ENCODE measurements around the gene RAX.
A peak's percentile ranks its signal among the peaks of the same experiment; 100 is the strongest.

RAX gene

DNA sequence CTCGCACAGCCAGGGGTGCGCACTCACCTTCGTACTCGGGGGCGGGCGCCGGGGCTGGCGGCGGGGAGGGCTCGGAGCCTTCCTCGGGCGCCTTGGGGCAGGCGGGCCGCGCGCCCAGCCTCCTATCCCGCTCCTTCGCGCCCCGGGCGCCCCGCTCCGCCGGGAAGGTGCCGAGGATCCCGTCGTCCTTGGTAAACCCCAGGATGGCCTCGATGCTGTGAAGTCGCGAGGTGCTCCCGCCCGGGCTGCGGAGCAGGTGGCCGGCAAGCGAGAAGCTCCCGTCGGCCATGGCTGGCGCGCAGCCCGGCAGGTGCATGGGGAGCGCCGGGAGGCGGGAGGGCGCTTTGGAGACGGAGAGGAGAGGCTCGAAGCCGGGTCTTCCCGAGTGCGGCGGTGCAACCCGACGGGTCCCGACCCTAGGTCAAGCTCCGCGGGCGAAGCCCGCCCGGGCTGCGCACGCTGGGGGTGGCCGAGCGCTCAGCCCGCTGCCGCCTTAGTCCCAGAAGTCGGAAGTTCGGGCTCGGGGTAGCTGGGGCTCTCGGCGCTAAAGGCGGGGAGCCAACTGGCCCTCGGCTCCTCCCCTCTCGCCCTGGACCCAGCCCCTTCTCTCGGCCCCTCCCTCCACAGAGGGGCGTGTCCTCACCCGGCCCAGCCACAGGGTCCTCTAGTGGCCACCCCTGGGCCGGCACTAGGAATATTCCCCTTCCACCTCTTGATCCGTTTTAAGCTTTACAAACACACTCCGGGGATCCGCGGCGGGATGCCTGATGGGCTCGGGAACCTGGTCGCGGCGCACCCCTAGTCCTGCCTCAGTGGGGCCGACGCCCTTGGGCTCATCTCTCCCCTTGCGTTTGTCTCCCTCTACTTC lies at the start of gene RAX:
TSS of gene RAX (minus strand) at position 564 of the 868 bp plus-strand sequence. CDS start at position 316, 248 bp downstream.
- no peak for DNase-seq (ENCODE audit: low read depth in 1 of 2, low spot score in 1 of 2)

DNA sequence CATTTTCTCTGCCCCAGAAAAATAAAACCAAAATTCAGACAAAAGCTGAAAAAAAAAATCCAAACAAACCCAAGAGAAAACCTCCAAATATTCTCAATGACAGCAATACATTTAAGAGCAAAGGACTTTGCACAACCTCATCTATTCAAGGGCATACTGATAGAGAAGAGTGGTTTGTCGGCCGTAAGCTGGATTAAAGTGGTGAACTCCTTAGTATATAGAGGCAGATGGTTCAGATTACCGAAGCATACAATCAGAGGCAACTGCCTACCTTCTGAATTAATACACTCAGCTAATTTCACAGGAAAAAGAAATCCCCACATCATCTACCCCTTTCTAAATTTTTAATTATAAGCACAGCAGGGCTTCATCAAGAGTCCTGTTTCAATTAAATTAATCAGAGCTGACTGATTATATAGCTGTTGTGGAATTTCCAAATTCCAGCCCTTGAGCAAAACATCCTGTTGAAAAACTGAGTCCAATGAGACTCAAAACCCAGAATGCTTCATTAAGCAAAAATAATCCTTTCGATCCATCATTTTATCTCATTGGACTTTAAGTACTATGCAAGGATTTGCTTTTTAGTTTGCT lies 45.3 kb upstream of the RAX start, which contains the start of gene CPLX4:
TSS of gene CPLX4 (minus strand) at position 190 of the 591 bp plus-strand sequence. CDS start at position 3, 187 bp downstream.
- DNase-seq (ENCODE audit: low read depth in 1 of 2, low spot score in 1 of 2), result no peak

DNA sequence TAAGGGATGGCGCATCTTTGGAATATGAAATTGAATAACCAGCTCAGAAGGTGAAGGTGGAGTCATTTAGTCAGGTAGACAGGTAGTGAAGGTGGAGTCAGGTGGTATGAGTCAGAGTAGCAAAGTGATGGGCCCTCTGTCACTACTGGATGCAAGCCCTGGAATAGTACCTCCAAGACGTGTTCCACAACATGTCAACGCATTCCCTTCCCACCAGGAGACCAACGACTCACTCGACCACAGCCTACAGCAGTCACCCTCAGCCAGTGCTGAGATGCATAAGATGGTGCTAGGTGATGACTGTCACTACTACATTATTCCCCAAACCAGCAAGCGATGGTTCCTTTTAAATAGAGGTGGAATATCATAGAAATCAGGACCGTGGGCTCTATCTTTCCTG lies 38.4 kb upstream of the RAX start:
- no peak for DNase-seq (ENCODE audit: low read depth in 1 of 2, low spot score in 1 of 2)

DNA sequence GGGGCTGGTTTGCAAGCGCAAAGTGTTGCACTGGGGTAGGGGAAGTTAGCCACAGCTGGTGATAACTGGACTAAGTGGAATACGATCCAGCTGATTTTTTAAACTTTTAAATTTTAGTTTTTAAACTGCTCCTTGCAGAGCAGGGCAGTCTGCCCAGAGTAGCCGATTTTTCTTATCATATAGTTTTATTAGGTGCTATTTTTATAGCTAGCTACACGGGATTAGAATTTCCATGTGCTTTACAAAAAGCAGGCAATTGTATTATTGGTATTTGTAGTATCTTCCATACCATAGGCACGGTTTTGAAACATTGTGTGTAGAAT lies 35.6 kb upstream of the RAX start:
- no peak for DNase-seq (ENCODE audit: low read depth in 1 of 2, low spot score in 1 of 2)

DNA sequence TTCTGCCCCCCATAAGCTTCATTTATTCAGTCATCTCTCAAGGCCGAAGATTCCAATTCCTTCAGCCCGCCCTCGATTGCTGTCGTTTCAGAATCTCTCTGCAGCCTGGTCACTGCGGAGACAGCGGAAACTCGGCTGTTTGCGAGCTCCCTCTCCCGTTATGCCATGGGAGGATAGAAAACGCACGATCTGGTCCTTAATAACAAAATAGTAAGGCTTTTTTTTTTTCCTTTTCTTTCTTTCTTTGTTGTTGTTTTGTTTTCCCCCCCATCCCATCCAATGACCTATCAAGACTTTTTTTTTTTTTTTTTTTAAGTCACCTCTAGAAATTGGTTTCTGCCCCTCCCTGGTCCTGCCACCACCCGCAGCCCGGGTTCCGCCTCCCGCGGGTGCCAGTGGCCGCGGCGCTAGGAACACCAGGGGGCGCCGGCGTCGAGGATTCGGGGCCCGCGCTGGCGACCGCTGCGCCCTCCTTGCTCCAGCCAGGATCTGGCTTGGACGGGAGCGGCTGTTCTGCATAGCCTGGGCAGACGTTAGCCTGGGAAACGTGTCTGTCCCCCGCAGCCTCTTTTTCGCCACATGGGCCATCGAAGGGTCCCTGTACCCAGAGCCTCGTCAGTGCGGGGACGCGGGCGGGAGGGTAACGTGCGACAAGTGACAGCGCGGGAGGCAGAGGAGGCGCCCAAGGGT lies 35.1 kb upstream of the RAX start:
- peak; percentile 53 to 56 for DNase-seq (ENCODE audit: low read depth in 1 of 2, low spot score in 1 of 2)

DNA sequence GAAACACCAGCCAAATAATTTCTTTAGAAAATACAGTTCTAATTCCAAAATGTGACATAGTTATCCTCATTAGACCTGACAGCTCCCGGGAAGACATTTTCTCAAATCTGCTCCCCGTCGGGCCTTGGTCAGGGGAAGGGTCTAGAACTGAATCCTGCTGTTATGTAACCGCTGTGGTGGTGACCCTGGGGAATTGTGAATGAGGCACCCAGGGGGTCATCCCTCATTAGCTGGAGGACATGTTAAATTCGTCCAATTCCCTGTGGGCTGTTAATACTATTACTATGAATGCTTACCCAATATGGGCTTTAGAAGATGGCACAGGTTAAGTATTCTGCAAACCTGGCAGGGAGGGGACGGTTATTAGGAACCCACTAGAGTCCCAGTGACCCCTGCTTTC lies 33.4 kb upstream of the RAX start:
- no peak for DNase-seq (ENCODE audit: low read depth in 1 of 2, low spot score in 1 of 2)

DNA sequence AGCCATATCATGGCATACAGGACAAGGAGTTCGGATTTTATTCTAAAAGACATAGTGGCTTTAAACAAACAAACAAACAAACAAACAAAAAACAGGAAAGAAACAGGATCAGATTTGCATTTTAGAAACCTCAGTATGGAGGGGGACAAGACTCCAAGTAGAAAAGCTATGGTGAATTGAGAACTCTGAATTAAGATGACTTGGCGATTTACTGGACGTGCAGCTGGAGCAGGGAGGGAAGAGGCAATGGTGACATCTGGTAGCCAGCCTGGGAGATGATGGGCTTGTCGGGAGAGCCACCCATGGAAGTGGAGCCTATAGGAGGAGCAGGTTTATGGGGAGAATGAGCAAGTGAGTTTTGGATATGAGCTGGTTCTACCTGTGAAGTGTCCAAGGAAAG lies 32.0 kb upstream of the RAX start:
- DNase-seq (ENCODE audit: low read depth in 1 of 2, low spot score in 1 of 2), result no peak

DNA sequence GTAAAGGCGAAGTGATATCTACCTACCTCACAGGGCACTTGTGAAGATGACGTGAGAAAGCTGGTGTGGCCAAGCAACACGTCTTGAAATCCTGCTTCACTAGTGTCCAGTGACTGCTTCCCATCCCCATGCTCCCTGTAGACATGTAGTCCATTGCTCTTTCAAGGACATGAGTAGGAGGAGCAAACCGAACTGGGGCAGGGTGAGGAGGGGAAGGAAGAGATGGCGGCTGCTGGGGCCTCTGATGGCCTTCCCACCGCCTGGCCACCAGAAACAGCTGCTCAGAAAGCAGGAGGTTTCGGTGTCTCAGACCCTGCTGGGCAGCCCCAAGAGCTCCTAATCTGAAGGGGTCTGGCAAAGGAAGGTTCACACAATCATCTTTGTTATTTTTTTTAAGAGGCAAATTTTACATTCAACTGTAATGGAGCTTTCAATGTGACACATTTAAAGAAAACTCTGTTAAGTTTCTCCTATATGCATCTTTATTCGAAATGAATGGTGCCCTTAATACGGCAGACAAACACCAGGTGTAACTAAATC lies 30.5 kb upstream of the RAX start:
- DNase-seq (ENCODE audit: low read depth in 1 of 2, low spot score in 1 of 2), result no peak

DNA sequence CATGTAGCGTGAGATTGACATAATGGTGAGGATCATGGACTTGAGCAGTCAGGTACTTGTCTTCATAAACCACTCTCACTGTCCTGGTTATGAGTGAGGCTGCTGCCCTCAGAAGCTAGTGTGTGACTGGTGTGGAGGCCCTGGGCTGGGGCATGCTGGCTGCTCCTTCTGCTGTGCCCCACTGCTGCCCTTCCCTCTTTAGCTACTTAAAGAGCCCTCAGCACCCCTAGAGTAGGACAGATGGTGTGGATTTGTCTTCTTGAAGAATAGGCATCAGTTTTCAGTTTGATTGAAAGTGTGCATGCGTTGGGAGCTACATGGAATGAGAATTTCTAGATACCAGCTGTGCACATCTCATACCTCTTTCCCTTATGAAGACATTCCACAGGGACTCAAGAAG lies 29.8 kb upstream of the RAX start:
- no peak for DNase-seq (ENCODE audit: low read depth in 1 of 2, low spot score in 1 of 2)

DNA sequence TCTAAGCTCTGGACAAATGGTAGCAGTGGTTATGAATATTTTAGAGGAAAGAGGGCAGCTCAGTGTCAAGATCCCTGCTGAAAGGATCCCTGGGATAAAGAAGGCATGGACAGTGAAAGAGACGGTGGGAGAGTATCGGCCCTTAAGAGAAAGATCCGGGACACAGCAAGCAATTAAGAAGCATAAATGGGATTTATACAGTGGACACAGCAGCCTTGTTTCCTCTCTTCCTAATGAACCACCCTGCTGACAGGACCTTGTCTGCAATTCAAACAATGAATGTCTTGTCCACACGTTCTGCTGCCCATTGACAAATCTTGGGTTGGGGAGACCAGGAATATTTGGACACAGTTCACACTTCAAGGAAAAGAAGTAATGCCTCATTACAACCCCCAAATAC lies 28.7 kb upstream of the RAX start:
- no peak for DNase-seq (ENCODE audit: low read depth in 1 of 2, low spot score in 1 of 2)

DNA sequence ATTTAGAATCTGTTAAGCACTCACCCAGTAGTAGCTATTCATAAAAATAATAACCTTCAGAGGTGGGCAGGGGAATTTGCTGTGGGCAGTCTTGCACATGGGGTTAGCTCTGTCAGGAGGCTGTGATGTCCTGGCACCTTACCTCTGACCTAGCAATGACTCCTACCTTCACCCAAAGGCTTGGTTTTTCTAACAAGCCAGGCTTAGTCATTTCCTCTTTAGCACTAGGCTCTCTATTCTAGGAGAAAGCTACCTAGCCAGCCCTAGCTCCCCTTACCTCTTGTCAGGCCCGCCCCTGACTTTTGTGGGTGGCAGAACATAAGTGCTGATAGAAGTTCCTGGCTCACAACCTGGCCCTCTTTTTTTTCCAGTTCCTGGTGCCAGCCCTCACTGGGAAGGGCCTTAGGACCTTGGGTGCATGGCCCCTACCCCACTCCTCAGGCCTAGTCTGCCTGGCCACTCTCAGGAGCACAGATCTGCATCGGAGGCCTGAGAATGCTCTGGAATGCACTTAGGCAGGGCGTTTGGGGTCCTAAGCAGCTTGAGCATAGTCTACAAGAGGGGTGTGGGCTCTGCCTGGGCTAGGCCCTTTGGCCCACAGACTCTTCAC lies 27.5 kb upstream of the RAX start:
- DNase-seq (ENCODE audit: low read depth in 1 of 2, low spot score in 1 of 2), result no peak

DNA sequence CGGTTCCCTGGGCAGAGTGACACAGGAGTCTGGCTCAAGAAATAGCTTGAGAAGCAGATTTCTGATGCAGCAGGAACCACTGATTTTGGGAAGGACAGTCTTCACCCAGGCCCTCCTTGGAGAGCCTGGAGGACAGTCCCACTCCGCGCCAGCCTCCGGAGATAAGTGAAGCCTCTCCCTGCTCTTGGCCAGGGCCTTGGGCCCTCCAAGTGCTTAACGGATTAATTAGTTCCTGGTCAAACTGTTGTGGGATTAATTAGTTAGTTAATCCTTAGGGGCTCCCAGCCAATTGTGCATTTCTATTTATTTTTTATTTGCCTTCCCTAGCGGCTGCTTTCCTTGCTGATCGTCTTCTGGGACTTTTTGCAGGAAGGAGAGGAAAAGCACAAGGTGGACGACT lies 25.6 kb upstream of the RAX start:
- DNase-seq (ENCODE audit: low read depth in 1 of 2, low spot score in 1 of 2), result no peak

DNA sequence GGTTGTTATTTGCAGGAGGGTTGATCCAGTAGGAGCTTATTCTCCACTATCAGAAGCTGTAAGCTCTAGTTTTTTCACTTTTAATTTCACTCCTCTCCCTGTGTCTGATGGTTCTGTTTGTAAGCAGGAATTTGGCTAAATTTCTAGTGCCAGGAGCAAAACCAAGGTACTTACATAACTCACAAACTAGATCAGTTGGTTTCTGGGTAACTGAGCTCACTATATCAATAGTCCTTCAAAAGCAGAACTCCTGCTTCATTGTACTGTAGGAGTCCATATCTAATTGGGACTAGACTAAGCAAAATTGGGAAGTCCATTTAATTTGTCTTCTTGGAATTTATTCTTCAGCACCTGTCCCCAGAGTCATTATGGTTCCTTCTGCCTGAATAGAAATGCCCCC lies 20.1 kb upstream of the RAX start:
- DNase-seq (ENCODE audit: low read depth in 1 of 2, low spot score in 1 of 2), result no peak

DNA sequence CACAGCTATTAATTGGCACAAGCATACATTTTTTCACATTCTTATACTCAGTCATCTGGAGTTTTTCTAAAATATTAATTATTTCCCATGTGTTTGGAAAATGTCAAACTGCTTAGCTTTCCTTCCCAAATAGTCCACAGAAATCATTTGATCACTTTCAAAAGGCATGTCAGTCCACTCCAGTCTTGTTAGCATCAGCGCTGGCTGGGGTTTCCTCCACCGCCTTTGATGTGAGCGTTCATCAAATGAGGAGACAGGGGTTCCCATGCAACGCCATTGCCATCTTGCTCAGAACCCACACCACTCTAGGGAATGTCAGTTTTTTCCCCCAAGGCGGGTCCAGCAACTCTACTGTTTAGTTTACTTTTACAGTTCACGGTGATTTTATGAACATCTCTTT lies 13.1 kb upstream of the RAX start:
- DNase-seq (ENCODE audit: low read depth in 1 of 2, low spot score in 1 of 2), result no peak

DNA sequence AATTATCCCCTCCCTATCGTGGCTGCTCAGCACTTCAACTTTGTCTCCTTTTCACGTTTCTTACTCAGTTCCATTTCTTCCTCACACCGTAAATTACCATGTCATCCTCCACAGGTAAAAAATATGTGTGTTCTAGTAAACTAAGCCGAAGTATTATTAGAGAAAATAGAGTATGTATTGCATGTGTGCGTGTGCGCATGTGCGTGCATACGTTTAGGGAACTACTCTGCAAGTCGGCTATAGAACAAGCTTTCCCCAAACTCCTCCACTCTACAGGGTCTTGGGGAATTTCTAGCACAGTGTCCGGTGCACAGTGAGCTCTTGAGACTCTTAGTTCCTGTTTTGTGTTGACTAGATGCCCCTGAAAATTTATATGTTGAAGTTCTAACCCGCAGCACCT lies 9.1 kb upstream of the RAX start:
- no peak for DNase-seq (ENCODE audit: low read depth in 1 of 2, low spot score in 1 of 2)

DNA sequence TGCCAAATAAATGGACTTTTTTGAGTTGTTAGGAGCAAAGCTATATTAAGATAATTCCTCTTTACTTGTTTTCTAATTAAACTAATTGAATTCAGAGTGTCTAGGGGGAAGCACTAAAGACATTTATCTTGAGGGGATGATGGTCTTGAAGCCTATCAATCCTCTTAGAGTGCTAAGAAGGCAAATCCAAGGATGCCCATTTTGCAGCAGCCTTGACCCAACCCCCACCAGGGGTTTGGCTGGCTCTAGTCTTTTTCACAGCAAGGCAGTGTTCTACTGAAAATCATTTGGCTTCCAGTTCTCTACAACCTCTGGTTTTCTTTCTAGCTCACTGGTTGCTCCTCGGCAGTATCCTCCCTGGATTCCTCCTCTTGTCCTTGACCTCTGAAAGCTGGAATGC lies 6.5 kb upstream of the RAX start:
- no peak for DNase-seq (ENCODE audit: low read depth in 1 of 2, low spot score in 1 of 2)

DNA sequence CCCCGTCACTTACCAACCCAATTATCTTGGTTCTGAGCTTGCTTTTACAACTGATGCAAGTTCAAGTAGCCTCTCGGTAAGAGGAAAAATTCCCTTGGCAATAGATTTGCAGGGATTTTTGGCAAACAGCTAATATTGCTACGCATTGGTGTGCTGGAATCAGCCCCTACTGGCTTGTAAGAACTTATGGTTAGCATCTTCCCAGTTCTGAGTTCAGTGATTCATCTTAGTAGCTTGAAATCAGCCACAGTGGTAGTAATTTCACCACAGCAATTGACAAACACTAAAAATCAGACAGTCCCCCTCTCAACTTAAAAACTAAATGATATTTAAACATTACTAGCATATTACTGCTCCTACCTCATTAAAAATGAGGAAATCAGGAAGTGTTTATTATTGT lies 5.9 kb upstream of the RAX start:
- no peak for DNase-seq (ENCODE audit: low read depth in 1 of 2, low spot score in 1 of 2)

DNA sequence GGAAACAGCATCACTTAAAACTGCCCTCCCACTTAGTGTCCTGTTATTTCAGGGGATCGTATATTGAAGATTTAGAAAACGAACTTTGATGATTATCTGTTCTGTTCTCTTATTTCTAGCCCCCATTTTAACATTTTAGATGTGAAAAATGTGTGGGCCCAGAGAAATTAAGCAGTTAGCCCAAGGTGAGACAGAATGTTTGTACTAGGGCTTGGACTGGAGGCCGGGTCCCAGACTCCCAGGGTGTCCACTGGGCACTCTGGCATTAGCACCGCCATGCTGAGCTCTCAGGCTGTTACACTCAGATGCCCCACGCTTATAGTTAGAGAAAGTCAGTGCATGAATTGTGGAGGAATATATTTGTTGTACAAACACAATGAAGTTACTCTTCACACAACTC lies 5.5 kb upstream of the RAX start:
- DNase-seq (ENCODE audit: low read depth in 1 of 2, low spot score in 1 of 2), result no peak

DNA sequence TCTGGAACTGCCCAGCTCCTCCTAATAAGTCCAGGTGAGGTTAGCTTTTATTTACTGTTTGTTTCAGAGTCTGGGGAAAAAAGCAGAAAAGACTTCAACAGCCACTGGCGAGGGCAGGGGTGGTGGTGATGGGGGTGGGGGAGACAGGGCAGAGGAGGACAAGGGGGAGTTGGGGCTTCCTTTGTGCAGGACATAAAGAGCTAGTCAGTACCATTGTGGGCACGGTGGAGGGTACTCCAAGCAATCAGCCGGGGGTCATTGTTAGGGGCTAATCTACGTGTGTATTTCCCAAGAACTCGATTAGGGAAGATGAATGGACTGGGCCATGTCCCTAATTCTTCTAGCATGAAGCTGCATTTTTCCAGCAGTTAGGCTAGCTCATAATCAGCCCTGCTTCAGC lies 2.8 kb upstream of the RAX start:
- no peak for DNase-seq (ENCODE audit: low read depth in 1 of 2, low spot score in 1 of 2)

DNA sequence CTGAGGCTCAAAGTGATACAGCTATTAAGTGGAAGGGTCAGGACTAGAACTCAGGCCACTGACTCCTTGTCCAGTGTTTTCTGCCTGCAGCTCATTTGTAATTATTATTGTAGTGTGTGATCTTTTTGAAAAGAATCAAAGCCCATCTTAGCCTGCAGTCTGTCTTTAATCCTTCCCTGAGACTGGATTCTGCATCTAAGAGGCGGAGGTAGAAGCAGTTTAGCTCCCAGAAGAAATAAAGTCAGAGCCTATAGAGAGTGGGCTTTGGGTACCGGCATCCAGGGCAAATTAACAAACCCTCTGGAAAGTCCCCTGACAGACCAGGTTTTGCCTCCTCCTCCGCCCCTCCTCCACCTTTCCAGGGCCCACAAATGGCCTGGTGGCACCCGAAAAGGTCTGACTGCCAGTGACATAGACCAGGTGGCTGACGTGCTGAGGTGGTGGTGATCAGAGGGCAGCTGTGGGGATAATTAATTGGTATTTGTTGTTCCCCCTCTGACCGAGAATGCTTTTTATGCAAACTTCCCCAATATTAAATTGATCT lies 2.2 kb upstream of the RAX start:
- no peak for DNase-seq (ENCODE audit: low read depth in 1 of 2, low spot score in 1 of 2)

DNA sequence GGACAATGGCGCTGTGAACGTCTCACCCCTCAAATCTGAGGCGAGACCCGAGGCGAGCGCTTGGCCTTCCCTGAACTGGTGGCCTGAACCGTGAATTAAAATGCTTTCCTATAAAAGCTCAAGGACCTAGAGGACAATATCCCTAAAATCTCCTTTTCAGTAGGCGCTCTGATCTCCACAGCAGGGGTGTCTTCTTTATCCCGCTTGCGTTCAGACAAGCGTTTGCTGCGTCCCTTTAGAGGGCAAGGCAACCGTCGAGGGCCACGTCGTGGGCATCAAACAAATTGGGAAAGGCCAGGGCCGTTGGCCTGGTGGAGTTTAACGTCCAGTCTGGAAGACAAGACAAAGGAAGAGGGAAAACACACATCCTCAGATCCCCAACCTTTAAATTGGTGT lies 1.3 kb upstream of the RAX start:
- DNase-seq (ENCODE audit: low read depth in 1 of 2, low spot score in 1 of 2), result no peak
